Mammary epithelial cell (primary cell): ENCODE results near the gene FXYD3.

Source experiments
- CTCF ChIP-seq, 2 donors: IDR thresholded peaks in 1 of 2; conservative IDR thresholded peaks in 1 of 2; 2 replicates each; pipeline ENCODE4 v1.5.1; 2011 to 2012; ENCODE audit warnings: inconsistent platforms in 2 of 2, low read length in 2 of 2, mild to moderate bottlenecking in 2 of 2, control low read depth in 1 of 2, low read depth in 1 of 2; ENCODE audit not compliant: insufficient read depth in 1 of 2; ENCODE audit errors: extremely low read depth in 1 of 2
- EZH2 ChIP-seq: IDR thresholded peaks from 2 replicates; pipeline ENCODE4 v1.6.1; 2012; ENCODE audit warnings: low read length, inconsistent platforms, borderline replicate concordance

GRCh38 chr19:35112995-35113688, 2.5 kb upstream of the FXYD3 start:
- no peak for TF ChIP-seq CTCF (conservative IDR thresholded peaks at IDR 0.05 in 1 of 2, IDR thresholded peaks at IDR 0.05 in 1 of 2; ENCODE audit: extremely low read depth in 1 of 2, insufficient read depth in 1 of 2, low read depth in 1 of 2, low read length in 2 of 2)
- TF ChIP-seq EZH2: no peak
